ENCODE measurements around the gene CEND1.

The CEND1 gene

GRCh38 chr11:811446-812245 is 21.8 kb upstream of the CEND1 start:
- no peak for DNase-seq

GRCh38 chr11:810040-810567 is 20.2 kb upstream of the CEND1 start:
- DNase-seq, result no peak

GRCh38 chr11:809287-810039 is 19.6 kb upstream of the CEND1 start, which contains the start of gene RPLP2:
TSS of gene RPLP2 (plus strand) at chr11:809967. CDS start at chr11:810235, 268 bp downstream.
- peak; percentile 98 for DNase-seq

GRCh38 chr11:808427-809286 is 18.8 kb upstream of the CEND1 start:
- no peak for DNase-seq

GRCh38 chr11:804599-804964 is 14.7 kb upstream of the CEND1 start:
- DNase-seq, result no peak

- DNase-seq, result no peak
Measured at GRCh38 chr11:803770-804598, 14.1 kb upstream of the CEND1 start.

GRCh38 chr11:803467-803742 is 13.5 kb upstream of the CEND1 start:
- no peak for DNase-seq

GRCh38 chr11:802693-803466 is 13.0 kb upstream of the CEND1 start:
- DNase-seq, result no peak

GRCh38 chr11:802018-802617 is 12.2 kb upstream of the CEND1 start:
- DNase-seq, result no peak

- DNase-seq, result no peak
Measured at GRCh38 chr11:801097-801780, 11.3 kb upstream of the CEND1 start.

- no peak for DNase-seq
Measured at GRCh38 chr11:800473-800872, 10.6 kb upstream of the CEND1 start.

GRCh38 chr11:799641-800316 is 9.9 kb upstream of the CEND1 start:
- no peak for DNase-seq

- DNase-seq, result peak; percentile 87
Measured at GRCh38 chr11:798093-798713, 8.3 kb upstream of the CEND1 start, which contains the start of gene SLC25A22. TSS of gene SLC25A22 (minus strand) at chr11:798281. CDS start at chr11:795006, 3,275 bp downstream.

- DNase-seq, result peak; percentile 92
Measured at GRCh38 chr11:797296-798092, 7.6 kb upstream of the CEND1 start.

GRCh38 chr11:796565-797295 is 6.8 kb upstream of the CEND1 start:
- no peak for DNase-seq

GRCh38 chr11:795634-796564 is 6.0 kb upstream of the CEND1 start:
- peak; percentile 90 for DNase-seq

Measured in left hindlimb (tissue), 1 donor.